H9 (cell line): ENCODE results near the gene CCDC51. TPM values are rescaled to one million over a fixed set of nuclear protein-coding genes. Genes with fewer than 3 reads are reported as not detected.

Experiments
- DNase-seq: peaks from one replicate; pipeline ENCODE4 v3.0.0-alpha.2; 2017
- H2AFZ ChIP-seq: one replicate; pipeline ENCODE4 v1.6.1; 2013; ENCODE audit warnings: mild to moderate bottlenecking, low read length, control low read depth, moderate library complexity
- H2AK5ac ChIP-seq: 2 replicates; pipeline ENCODE4 v1.6.1; 2013; ENCODE audit warnings: low read length, control low read depth, mixed read lengths; ENCODE audit not compliant: insufficient read length
- H2BK120ac ChIP-seq: one replicate; pipeline ENCODE4 v1.6.1; 2013; ENCODE audit warnings: low read depth, mild to moderate bottlenecking, low read length, control low read depth, inconsistent platforms; ENCODE audit not compliant: poor library complexity, severe bottlenecking
- H2BK12ac ChIP-seq: 2 replicates; pipeline ENCODE4 v1.6.1; 2013; ENCODE audit warnings: low read length, control low read depth, mixed read lengths, low read depth; ENCODE audit not compliant: insufficient read length
- H2BK15ac ChIP-seq: 2 replicates; pipeline ENCODE4 v1.6.1; 2013; ENCODE audit warnings: low read depth, low read length, control low read depth
- H2BK20ac ChIP-seq: one replicate; pipeline ENCODE4 v1.6.1; 2013; ENCODE audit warnings: low read depth, mild to moderate bottlenecking, low read length, control low read depth, inconsistent platforms; ENCODE audit not compliant: poor library complexity, severe bottlenecking
- H2BK5ac ChIP-seq: 2 replicates; pipeline ENCODE4 v1.6.1; 2013; ENCODE audit warnings: low read length, control low read depth, mixed read lengths; ENCODE audit not compliant: insufficient read length
- H3K14ac ChIP-seq: 2 replicates; pipeline ENCODE4 v1.6.1; 2013; ENCODE audit warnings: low read length, control low read depth; ENCODE audit not compliant: insufficient read depth
- H3K18ac ChIP-seq: 2 replicates; pipeline ENCODE4 v1.6.1; 2013; ENCODE audit warnings: low read depth, mild to moderate bottlenecking, mixed read lengths, low read length, control low read depth; ENCODE audit not compliant: insufficient read length
- H3K23ac ChIP-seq: 2 replicates; pipeline ENCODE4 v1.6.1; 2013; ENCODE audit warnings: low read length, control low read depth, mixed read lengths, low read depth; ENCODE audit not compliant: insufficient read length
- H3K23me2 ChIP-seq: 2 replicates; pipeline ENCODE4 v1.6.1; 2013; ENCODE audit warnings: low read depth, mild to moderate bottlenecking, mixed read lengths, low read length, control low read depth; ENCODE audit not compliant: insufficient read length, poor library complexity, severe bottlenecking
- H3K27ac ChIP-seq: 2 replicates; pipeline ENCODE4 v1.5.1; 2013; ENCODE audit warnings: low read length, control low read depth, mixed read lengths, low read depth; ENCODE audit not compliant: insufficient read length
- H3K27me3 ChIP-seq: 2 replicates; pipeline ENCODE4 v1.6.1; 2013; ENCODE audit warnings: low read length, control low read depth, inconsistent platforms; ENCODE audit not compliant: insufficient read depth
- H3K4ac ChIP-seq: 2 replicates; pipeline ENCODE4 v1.6.1; 2013; ENCODE audit warnings: low read depth, mild to moderate bottlenecking, control low read depth, inconsistent platforms, low read length, moderate library complexity
- H3K4me1 ChIP-seq: 2 replicates; pipeline ENCODE4 v1.6.1; 2013; ENCODE audit warnings: low read length, control low read depth, inconsistent platforms; ENCODE audit not compliant: insufficient read depth
- H3K4me2 ChIP-seq: 2 replicates; pipeline ENCODE4 v1.6.1; 2013; ENCODE audit warnings: low read length, control low read depth, mixed read lengths; ENCODE audit not compliant: insufficient read length, insufficient read depth
- H3K56ac ChIP-seq: 2 replicates; pipeline ENCODE4 v1.6.1; 2013; ENCODE audit warnings: low read depth, mild to moderate bottlenecking, mixed read lengths, low read length, control low read depth; ENCODE audit not compliant: insufficient read length
- H3K79me1 ChIP-seq: 2 replicates; pipeline ENCODE4 v1.6.1; 2013; ENCODE audit warnings: low read depth, mild to moderate bottlenecking, moderate library complexity, low read length, control low read depth, inconsistent platforms; ENCODE audit not compliant: insufficient read depth, poor library complexity, severe bottlenecking
- H3K79me2 ChIP-seq: 2 replicates; pipeline ENCODE4 v1.6.1; 2013; ENCODE audit warnings: low read length, control low read depth, inconsistent platforms; ENCODE audit not compliant: insufficient read depth
- H3K9ac ChIP-seq: 2 replicates; pipeline ENCODE4 v1.6.1; 2013; ENCODE audit warnings: low read length, control low read depth, mixed read lengths; ENCODE audit not compliant: insufficient read length; ENCODE audit errors: extremely low read depth
- H3K9me3 ChIP-seq: one replicate; pipeline ENCODE4 v1.6.1; 2013; ENCODE audit warnings: low read depth, low read length, inconsistent platforms; ENCODE audit not compliant: control insufficient read depth
- H3T11ph ChIP-seq: one replicate; pipeline ENCODE4 v1.6.1; 2013; ENCODE audit warnings: mild to moderate bottlenecking, low read length, control low read depth, inconsistent platforms
- H4K20me1 ChIP-seq: one replicate; pipeline ENCODE4 v1.6.1; 2013; ENCODE audit not compliant: control insufficient read depth, insufficient read length, insufficient read depth
- H4K5ac ChIP-seq: 2 replicates; pipeline ENCODE4 v1.6.1; 2013; ENCODE audit warnings: low read depth, mild to moderate bottlenecking, mixed read lengths, low read length, control low read depth; ENCODE audit not compliant: insufficient read length
- H4K8ac ChIP-seq: replicated peaks from 2 replicates; pipeline ENCODE4 v1.6.1; 2013; ENCODE audit warnings: low read length, control low read depth, mixed read lengths, low read depth; ENCODE audit not compliant: insufficient read length
- H4K91ac ChIP-seq: 2 replicates; pipeline ENCODE4 v1.6.1; 2013; ENCODE audit warnings: low read depth, mild to moderate bottlenecking, moderate library complexity, mixed read lengths, low read length, control low read depth; ENCODE audit not compliant: insufficient read length
- H3K27ac Mint-ChIP-seq, 3 experiments: 2 replicates in 2 of 3; 3 replicates in 1 of 3; pipeline ENCODE4 v1.8.0; 2020 to 2021; ENCODE audit warnings: mixed read lengths in 3 of 3, mild to moderate bottlenecking in 1 of 3, moderate library complexity in 1 of 3
- H3K27me3 Mint-ChIP-seq: 2 replicates; pipeline ENCODE4 v1.8.0; 2021; ENCODE audit warnings: low read depth, mild to moderate bottlenecking, moderate library complexity, mixed read lengths
- H3K36me3 Mint-ChIP-seq, 3 experiments: 2 replicates in 2 of 3; 3 replicates in 1 of 3; pipeline ENCODE4 v1.8.0; 2020 to 2021; ENCODE audit warnings: low read depth in 3 of 3, mixed read lengths in 3 of 3; ENCODE audit not compliant: insufficient read depth in 1 of 3
- H3K4me1 Mint-ChIP-seq, 2 experiments: 2 replicates each; pipeline ENCODE4 v1.8.0; 2020; ENCODE audit warnings: mixed read lengths in 2 of 2
- H3K4me3 Mint-ChIP-seq, 2 experiments: 2 replicates in 1 of 2; 3 replicates in 1 of 2; pipeline ENCODE4 v1.8.0; 2020 to 2021; ENCODE audit warnings: mild to moderate bottlenecking in 2 of 2, mixed read lengths in 2 of 2, moderate library complexity in 1 of 2
- H3K9me3 Mint-ChIP-seq, 2 experiments: 2 replicates in 1 of 2; 3 replicates in 1 of 2; pipeline ENCODE4 v1.8.0; 2020; ENCODE audit warnings: mild to moderate bottlenecking in 2 of 2, mixed read lengths in 2 of 2, moderate library complexity in 1 of 2
- CTCF ChIP-seq: fragments of 200-600 bp; sonication (generic); conservative IDR thresholded peaks from 3 replicates; pipeline ENCODE4 v1.8.0; 2021; ENCODE audit warnings: antibody characterized with exemption, mild to moderate bottlenecking
- WGBS: extraction: QIAGEN DNeasy Blood & Tissue Kit; methylation state at CpG from one replicate; pipeline ENCODE4 v1.1.7; 2013; ENCODE audit warnings: missing lambda C conversion rate, low lambda C conversion rate, mixed read lengths; ENCODE audit not compliant: insufficient read length; ENCODE audit errors: extremely low coverage; 5-methylcytosine and 5-hydroxymethylcytosine counted together
- total RNA-seq: library from RNA; stranded (reverse); gene quantifications from 2 replicates; pipeline ENCODE4 v1.2.1, GENCODE V29; 2021

CCDC51 gene
- total RNA-seq, 1 experiment from 2014 or later = 20.0 TPM

GRCh38 chr3:48414376-48415250 lies 25.3 kb downstream of the CCDC51 start:
- H2BK20ac ChIP-seq = no peak overlapping the region
- H2AK5ac ChIP-seq = no peak overlapping the region
- H3K9me3 ChIP-seq = no peaks in the 10 kb centered on the region
- no peak overlapping the region for H2BK12ac ChIP-seq
- no peak overlapping the region for H4K91ac ChIP-seq
- H3K27ac ChIP-seq = no peak overlapping the region
- no peaks in the 10 kb centered on the region for H3K4me1 Mint-ChIP-seq
- H4K20me1 ChIP-seq = no peaks in the 10 kb centered on the region
- H3K9ac ChIP-seq = no peak overlapping the region
- H2BK5ac ChIP-seq = no peak overlapping the region
- H2BK120ac ChIP-seq = no peak overlapping the region
- H3K36me3 Mint-ChIP-seq = peaks cover 47 to 97% (median 97%) of the 10 kb centered on the region in 3 experiments
- H2BK15ac ChIP-seq = no peak overlapping the region
- H3K14ac ChIP-seq = no peak overlapping the region
- H3T11ph ChIP-seq = no peak overlapping the region
- H3K79me1 ChIP-seq = no peaks in the 10 kb centered on the region
- H3K27ac Mint-ChIP-seq = peak overlapping the region in 1 of 3 experiments; percentile 61; a peak in 2 of 7 replicates
- no peak for TF ChIP-seq CTCF
- H3K56ac ChIP-seq = no peak overlapping the region
- H3K27me3 ChIP-seq = no peaks in the 10 kb centered on the region
- H3K79me2 ChIP-seq = no peaks in the 10 kb centered on the region
- no peak for DNase-seq
- no peak overlapping the region for H2AFZ ChIP-seq
- H4K5ac ChIP-seq = no peak overlapping the region
- peak overlapping the region in 1 of 2 experiments; percentile 10; a peak in 1 of 5 replicates for H3K4me3 Mint-ChIP-seq
- no peaks in the 10 kb centered on the region for H3K9me3 Mint-ChIP-seq
- H4K8ac ChIP-seq = no peak overlapping the region
- H3K23ac ChIP-seq = no peak overlapping the region
- no CpG with 5 or more reads among the region's 25 CpGs for WGBS
- no peaks in the 10 kb centered on the region for H3K4me1 ChIP-seq
- no peak overlapping the region for H3K18ac ChIP-seq
- no peaks in the 10 kb centered on the region for H3K27me3 Mint-ChIP-seq
- H3K4ac ChIP-seq = no peak overlapping the region
- no peaks in the 10 kb centered on the region for H3K23me2 ChIP-seq
- no peak overlapping the region for H3K4me2 ChIP-seq
